Endothelial cell of umbilical vein (primary cell): ENCODE data around the gene KCNN3. TPM values are rescaled to one million over a fixed set of nuclear protein-coding genes. Genes with fewer than 3 reads are reported as not detected.

Source experiments
- BruUV-seq: library from RNA; stranded (reverse); fragments of 400-500 nt; replicated peaks from 2 replicates; lab custom pipeline; 2021; lab: Mats Ljungman, UMichigan
- CTCF ChIA-PET: fragments of 300-600, 350-600 bp; sonication (Branson Sonifier 250); formaldehyde crosslinking; loops from one replicate; lab custom pipeline; 2021; ENCODE audit warnings: antibody characterized with exemption, inconsistent platforms; lab: Charles Lee
- POLR2A ChIA-PET: fragments of 300-600, 350-600 bp; sonication (Branson Sonifier 250); formaldehyde crosslinking; loops from one replicate; lab custom pipeline; 2021; ENCODE audit warnings: antibody characterized with exemption, inconsistent platforms; lab: Charles Lee
- DNase-seq: peaks from one replicate; pipeline ENCODE4 v3.0.0-alpha.2; 2011; ENCODE audit warnings: low read depth, low spot score
- FAIRE-seq: peaks from 2 replicates; lab custom pipeline; 2011; peaks lifted over from hg19 to GRCh38; lab: Jason Lieb, UNC
- H2AFZ ChIP-seq: 2 replicates; pipeline ENCODE4 v1.6.0; 2012; ENCODE audit warnings: low read depth, low read length, control low read depth, inconsistent platforms
- H3K27ac ChIP-seq: 2 replicates; pipeline ENCODE4 v1.5.1; 2011; ENCODE audit warnings: low read depth, mild to moderate bottlenecking, control low read depth, low read length, moderate library complexity; ENCODE audit not compliant: insufficient read depth
- H3K27me3 ChIP-seq, 2 experiments: 2 replicates each; pipeline versions ENCODE4 v1.6.0 to v1.6.1; 2011; ENCODE audit warnings: low read length in 2 of 2, mixed read lengths in 1 of 2; ENCODE audit not compliant: control insufficient read depth in 2 of 2, insufficient read depth in 2 of 2
- H3K36me3 ChIP-seq, 2 experiments: 2 replicates in 1 of 2; 3 replicates in 1 of 2; pipeline ENCODE4 v1.5.1; 2011; ENCODE audit warnings: low read length in 2 of 2, mild to moderate bottlenecking in 1 of 2, moderate library complexity in 1 of 2; ENCODE audit not compliant: control insufficient read depth in 2 of 2, insufficient read depth in 2 of 2; ENCODE audit errors: extremely low read depth in 1 of 2
- H3K4me1 ChIP-seq: 3 replicates; pipeline ENCODE4 v1.5.1; 2011; ENCODE audit warnings: mild to moderate bottlenecking, low read length; ENCODE audit not compliant: control insufficient read depth, insufficient read depth; ENCODE audit errors: extremely low read depth
- H3K4me2 ChIP-seq: 2 replicates; pipeline ENCODE4 v1.6.1; 2011; ENCODE audit warnings: low read length, control low read depth, mixed read lengths; ENCODE audit not compliant: insufficient read depth
- H3K4me3 ChIP-seq, 3 experiments: fragments of 200-600 bp in 1 of 3; sonication (generic), shearing (Covaris generic) in 1 of 3; replicated peaks in 1 of 3; 2 replicates each; pipeline ENCODE4 v1.5.1; 2011 to 2016; ENCODE audit warnings: control low read depth in 3 of 3, low read length in 3 of 3, mild to moderate bottlenecking in 2 of 3, inconsistent platforms in 1 of 3, low read depth in 1 of 3, moderate library complexity in 1 of 3; ENCODE audit not compliant: insufficient read depth in 1 of 3
- H3K79me2 ChIP-seq: 2 replicates; pipeline ENCODE4 v1.6.0; 2012; ENCODE audit warnings: low read length, inconsistent platforms; ENCODE audit not compliant: control insufficient read depth, insufficient read depth
- H3K9ac ChIP-seq: replicated peaks from 2 replicates; pipeline ENCODE3; 2011; ENCODE audit warnings: low read length, control low read depth; ENCODE audit not compliant: insufficient read depth; ENCODE audit errors: extremely low read depth
- H3K9me1 ChIP-seq: replicated peaks from 3 replicates; pipeline ENCODE4 v1.6.0; 2011; ENCODE audit warnings: mild to moderate bottlenecking, low read length; ENCODE audit not compliant: control insufficient read depth, insufficient read depth; ENCODE audit errors: extremely low read depth
- H3K9me3 ChIP-seq: replicated peaks from 2 replicates; pipeline ENCODE4 v1.5.1; 2012; ENCODE audit warnings: low read length, inconsistent platforms; ENCODE audit not compliant: control insufficient read depth, insufficient read depth
- H4K20me1 ChIP-seq: replicated peaks from 2 replicates; pipeline ENCODE3; 2011; ENCODE audit warnings: mild to moderate bottlenecking, low read length; ENCODE audit not compliant: control insufficient read depth, insufficient read depth; ENCODE audit errors: extremely low read depth
- GATA2 ChIP-seq: IDR thresholded peaks from 2 replicates; pipeline ENCODE4 v1.7.0; 2011; ENCODE audit warnings: low read depth, mild to moderate bottlenecking, moderate library complexity, mixed read lengths, low read length; ENCODE audit not compliant: insufficient read length, insufficient read depth
- JUN ChIP-seq: IDR thresholded peaks from 2 replicates; pipeline ENCODE4 v1.6.1; 2011; ENCODE audit warnings: borderline replicate concordance, low read depth; ENCODE audit not compliant: insufficient read length, insufficient read depth
- POLR2A ChIP-seq: IDR thresholded peaks from 2 replicates; pipeline ENCODE4 v1.6.1; 2012; ENCODE audit warnings: low read depth, mild to moderate bottlenecking, control low read depth, low read length
- dilution Hi-C: fragments of 300-500 bp; cut with MboI; formaldehyde crosslinking; loops from one replicate; pipeline ENCODE4 v1.15.0; 2019; ENCODE audit warnings: low sequenced_read_pairs; ENCODE audit not compliant: extremely low pct_ligation_motif_present
- intact Hi-C: fragments of 100-400 bp; cut with micrococcal nuclease; formaldehyde crosslinking; loops from one replicate; pipeline ENCODE4 v1.10.0; 2022
- polyA plus RNA-seq, 4 experiments: library from polyadenylated mRNA; depleted of rRNA in 3 of 4; stranded (reverse) in 3 of 4; unstranded in 1 of 4; fragments of >200 nt; gene quantifications; 2 replicates each; pipeline versions ENCODE4 v1.2.1 to v1.2.3, GENCODE V29; 2011 to 2012; ENCODE audit warnings: missing spikeins in 1 of 4
- total RNA-seq: library from RNA; stranded (reverse); gene quantifications from 2 replicates; pipeline ENCODE4 v1.2.3, GENCODE V29; 2021
- TF ChIP-seq, protein P1 (sequence below): IDR thresholded peaks from 2 replicates; pipeline ENCODE4 v1.6.1; 2011; ENCODE audit not compliant: insufficient read depth, insufficient read length
- TF ChIP-seq, protein P2 (sequence below), 2 donors: IDR thresholded peaks; 1 replicate in 1 of 2; 2 replicates in 1 of 2; pipeline ENCODE4 v1.5.1; 2011; ENCODE audit warnings: low read length in 2 of 2, mild to moderate bottlenecking in 2 of 2, moderate library complexity in 2 of 2, control low read depth in 1 of 2, inconsistent platforms in 1 of 2, low read depth in 1 of 2; ENCODE audit not compliant: insufficient read depth in 1 of 2; ENCODE audit errors: extremely low read depth in 1 of 2

KCNN3 gene
- total and polyA plus RNA-seq, 2 donors (not counting 3 experiments of a cell fraction or from before 2014, with no cell fraction given): 0.91 to 1.1 TPM

DNA sequence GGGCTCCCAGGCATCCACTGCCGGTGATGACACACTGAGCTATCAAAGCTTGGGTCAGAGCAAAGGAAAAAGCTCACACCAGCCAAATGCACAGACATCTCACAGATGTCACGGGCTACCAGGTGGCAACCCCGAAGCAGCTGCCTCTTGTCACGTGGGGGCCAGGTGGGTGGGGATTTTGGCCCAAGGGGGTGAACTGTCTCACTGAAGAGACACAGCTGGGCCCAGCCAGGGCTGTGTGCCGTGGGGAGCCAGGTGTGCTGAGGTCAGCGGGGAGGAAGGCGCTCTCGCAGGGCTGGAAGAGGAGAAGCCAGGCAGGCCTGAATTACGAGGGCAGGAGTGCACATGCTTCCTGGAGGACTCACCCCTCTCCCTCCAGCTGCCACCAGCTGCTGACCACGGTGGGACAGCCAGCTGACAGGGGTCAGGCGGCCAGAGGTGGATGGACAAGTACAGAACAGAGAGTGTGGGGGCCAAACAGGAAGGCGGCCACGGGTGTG is 32.4 kb downstream of the KCNN3 start:
- FAIRE-seq: no peak
- no peak for DNase-seq
- CTCF ChIA-PET: interaction anchor here (0.7 to 1.5 kb wide), 7 partner anchors 8 to 247 kb away, joined by 3 to 5 read pairs (median 3); no protein-coding TSS in a partner anchor

More for the DNA sequence above, 32.4 kb downstream of the KCNN3 start:
- Histone ChIP-seq H4K20me1 (no peaks in the 10 kb centered on the region), H3K9me1 (no peaks in the 10 kb centered on the region), H2AFZ (no peak overlapping the region), H3K4me2 (no peak overlapping the region), H3K27ac (no peak overlapping the region), H3K4me3 (no peak overlapping the region), H3K4me1 (peaks cover 22% of the 10 kb centered on the region), H3K36me3 (no peaks in the 10 kb centered on the region), H3K9me3 (no peaks in the 10 kb centered on the region), H3K9ac (no peak overlapping the region), H3K27me3 (no peaks in the 10 kb centered on the region), H3K79me2 (no peaks in the 10 kb centered on the region)
- POLR2A ChIA-PET: no interaction called here
- intact Hi-C loops (loop anchor here (5.0 kb wide), 1 partner anchor 40 kb away; no protein-coding TSS in a partner anchor), dilution Hi-C loops (no loop called here)
- no peak for TF ChIP-seq JUN
- TF ChIP-seq, protein P1, sequence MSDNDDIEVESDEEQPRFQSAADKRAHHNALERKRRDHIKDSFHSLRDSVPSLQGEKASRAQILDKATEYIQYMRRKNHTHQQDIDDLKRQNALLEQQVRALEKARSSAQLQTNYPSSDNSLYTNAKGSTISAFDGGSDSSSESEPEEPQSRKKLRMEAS: no peak
- no peak for TF ChIP-seq GATA2
- TF ChIP-seq POLR2A: no peak
- TF ChIP-seq, protein P2, sequence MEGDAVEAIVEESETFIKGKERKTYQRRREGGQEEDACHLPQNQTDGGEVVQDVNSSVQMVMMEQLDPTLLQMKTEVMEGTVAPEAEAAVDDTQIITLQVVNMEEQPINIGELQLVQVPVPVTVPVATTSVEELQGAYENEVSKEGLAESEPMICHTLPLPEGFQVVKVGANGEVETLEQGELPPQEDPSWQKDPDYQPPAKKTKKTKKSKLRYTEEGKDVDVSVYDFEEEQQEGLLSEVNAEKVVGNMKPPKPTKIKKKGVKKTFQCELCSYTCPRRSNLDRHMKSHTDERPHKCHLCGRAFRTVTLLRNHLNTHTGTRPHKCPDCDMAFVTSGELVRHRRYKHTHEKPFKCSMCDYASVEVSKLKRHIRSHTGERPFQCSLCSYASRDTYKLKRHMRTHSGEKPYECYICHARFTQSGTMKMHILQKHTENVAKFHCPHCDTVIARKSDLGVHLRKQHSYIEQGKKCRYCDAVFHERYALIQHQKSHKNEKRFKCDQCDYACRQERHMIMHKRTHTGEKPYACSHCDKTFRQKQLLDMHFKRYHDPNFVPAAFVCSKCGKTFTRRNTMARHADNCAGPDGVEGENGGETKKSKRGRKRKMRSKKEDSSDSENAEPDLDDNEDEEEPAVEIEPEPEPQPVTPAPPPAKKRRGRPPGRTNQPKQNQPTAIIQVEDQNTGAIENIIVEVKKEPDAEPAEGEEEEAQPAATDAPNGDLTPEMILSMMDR (IDR thresholded peaks at IDR 0.05; ENCODE audit: extremely low read depth in 1 of 2, insufficient read depth in 1 of 2, low read depth in 1 of 2, low read length in 2 of 2): no peak
- BruUV-seq: no TSS peak
